NCI-H1436 treated with DMSO at 0.1 percent for 48 hours (cell line): ENCODE data around the gene FAM47C.
"Not testable (repeated sequence)": the region's sequence is repeated elsewhere in the genome, so short reads cannot be mapped to it uniquely, and the experiment has no call there.

Experiments used
- DNase-seq: peaks from one replicate; lab custom pipeline; 2025; lab: John Stamatoyannopoulos, UW

Gene FAM47C

DNA sequence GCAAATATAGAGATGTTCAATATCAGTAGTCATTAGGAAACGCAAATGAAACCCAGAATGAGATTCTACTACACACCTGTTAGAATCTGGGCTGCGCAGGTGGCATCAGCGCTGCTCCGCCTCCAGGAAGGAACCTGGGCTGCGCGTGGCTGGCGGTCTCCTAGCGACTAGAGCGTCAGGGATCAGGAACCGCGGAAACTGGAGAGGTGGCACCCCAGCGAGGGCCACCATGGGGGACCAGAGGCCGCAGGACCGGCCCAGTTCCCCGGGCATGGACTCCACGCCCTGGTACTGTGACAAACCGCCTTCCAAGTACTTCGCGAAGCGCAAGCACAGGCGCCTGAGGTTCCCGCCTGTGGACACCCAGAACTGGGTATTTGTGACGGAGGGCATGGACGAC is at the start of gene FAM47C:
FAM47C (plus strand) TSS at position 185 of the 400 bp plus-strand sequence; CDS start at position 230, 45 bp downstream.
- DNase-seq, result not testable (repeated sequence)

DNA sequence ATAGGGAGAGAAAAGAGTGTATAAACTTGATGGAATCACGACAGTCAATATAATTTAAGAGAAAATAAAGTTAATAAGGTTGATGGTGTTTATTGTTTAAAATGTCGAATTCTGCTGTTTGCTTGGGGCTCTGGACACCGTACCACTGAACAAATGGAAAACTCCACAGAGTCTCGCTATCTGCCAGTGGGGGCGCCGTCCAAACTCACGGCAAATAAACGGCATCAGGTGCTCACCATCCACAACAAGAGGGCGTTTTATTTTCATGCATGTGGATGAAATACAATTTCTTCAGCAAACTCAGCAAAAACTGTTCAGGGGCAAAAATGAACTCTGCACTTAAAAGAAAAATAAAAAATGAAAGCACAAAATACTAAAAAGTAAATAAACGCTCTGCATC is 46.6 kb upstream of the FAM47C start:
- DNase-seq, result no peak

DNA sequence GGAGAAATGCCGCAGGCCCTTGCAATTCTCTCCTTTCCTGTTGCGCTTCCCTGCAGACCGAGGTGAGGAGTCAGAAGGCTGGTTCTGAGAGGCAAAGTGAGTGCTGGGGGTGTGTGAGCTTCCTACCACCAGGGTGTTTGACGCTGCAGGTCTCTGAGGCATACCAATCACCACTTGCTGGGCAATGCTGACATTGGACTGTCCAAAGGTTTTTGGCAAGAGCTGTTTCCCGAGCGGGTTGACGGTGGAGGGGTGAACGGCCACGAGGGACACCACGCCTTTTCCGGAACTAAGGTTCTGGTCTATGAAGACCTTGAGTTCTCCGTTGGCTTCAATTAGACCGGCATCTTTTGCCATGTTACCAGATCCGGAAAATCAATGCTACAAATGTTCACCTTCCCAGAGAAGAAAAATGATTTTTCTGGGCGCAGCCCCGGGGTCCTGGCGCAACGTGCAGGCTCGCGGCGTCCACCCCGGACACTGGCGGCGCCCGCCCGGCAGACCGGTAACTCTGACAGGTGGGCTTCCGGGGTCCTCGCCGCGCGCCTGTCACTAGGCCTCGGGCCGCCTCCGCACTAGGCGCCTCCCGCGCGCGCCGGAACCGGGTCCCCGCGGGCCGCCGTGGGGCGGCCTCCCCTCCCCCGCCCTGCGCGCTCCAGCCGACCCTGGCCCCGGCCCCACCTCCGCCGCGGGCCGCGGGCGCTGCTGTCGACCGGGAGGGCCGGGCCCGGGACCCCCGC is 44.9 kb upstream of the FAM47C start:
- no peak for DNase-seq

DNA sequence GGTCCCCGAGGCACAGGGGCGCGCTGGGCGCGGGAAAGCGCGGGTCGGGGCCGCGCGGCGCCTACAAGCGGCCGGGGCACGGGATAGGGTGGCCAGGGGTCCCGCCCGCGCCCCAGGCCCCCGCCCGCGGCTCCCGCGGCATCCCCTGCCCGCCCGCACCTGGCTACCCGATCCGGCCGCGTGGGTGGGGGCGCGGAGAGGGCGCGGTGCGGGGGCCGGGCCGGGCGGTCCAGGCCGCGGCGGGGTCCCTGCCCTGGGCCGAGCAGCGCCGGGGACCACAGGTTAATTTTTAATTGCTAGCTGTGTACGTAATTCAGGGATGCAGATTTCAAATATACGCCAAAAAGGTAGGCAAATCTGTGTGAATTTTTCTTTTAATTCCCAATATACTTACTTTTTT is 44.3 kb upstream of the FAM47C start:
- no peak for DNase-seq

DNA sequence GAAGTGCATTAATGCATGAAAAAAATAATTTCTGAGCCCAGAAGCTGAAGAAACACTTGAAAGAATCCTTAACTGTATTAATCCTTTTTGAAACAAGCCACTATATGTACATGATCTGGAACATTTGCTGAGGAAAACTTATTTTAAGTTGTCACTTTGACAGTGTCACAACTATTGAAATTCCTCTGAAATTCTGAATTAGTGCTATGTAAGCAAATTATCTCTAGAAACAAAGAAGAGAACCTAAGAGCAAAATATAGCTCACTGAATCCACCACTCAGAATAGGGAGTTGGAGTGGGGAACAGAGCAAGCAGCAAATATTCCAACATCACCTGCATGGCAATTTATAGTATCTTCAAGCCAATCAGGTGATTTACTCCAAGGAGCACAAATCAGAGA is 34.6 kb upstream of the FAM47C start:
- DNase-seq, result no peak

- no peak for DNase-seq
Measured at GRCh38 chrX:36974911-36975310, 33.3 kb upstream of the FAM47C start.

- DNase-seq, result no peak
Measured at GRCh38 chrX:36978886-36979285, 29.3 kb upstream of the FAM47C start.

DNA sequence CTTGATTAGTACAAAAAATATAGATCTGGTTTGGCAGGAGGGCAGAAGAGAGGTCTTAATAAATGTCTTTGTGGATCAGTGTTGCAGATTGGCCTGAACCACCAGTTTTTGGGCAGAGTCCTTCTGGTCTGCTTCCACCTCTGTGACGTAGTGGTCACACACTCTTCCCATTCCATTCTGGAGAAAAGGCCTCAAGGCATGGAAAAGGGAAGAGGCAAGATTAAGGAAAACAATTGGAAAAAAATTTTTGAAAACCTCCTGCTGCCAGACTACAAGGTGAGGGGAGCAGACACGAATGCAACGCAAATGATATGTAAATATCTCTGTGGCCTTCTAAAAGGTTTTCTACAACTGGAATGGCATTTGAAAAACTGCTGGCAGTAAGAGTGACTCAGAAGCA is 24.3 kb upstream of the FAM47C start:
- DNase-seq, result no peak

DNA sequence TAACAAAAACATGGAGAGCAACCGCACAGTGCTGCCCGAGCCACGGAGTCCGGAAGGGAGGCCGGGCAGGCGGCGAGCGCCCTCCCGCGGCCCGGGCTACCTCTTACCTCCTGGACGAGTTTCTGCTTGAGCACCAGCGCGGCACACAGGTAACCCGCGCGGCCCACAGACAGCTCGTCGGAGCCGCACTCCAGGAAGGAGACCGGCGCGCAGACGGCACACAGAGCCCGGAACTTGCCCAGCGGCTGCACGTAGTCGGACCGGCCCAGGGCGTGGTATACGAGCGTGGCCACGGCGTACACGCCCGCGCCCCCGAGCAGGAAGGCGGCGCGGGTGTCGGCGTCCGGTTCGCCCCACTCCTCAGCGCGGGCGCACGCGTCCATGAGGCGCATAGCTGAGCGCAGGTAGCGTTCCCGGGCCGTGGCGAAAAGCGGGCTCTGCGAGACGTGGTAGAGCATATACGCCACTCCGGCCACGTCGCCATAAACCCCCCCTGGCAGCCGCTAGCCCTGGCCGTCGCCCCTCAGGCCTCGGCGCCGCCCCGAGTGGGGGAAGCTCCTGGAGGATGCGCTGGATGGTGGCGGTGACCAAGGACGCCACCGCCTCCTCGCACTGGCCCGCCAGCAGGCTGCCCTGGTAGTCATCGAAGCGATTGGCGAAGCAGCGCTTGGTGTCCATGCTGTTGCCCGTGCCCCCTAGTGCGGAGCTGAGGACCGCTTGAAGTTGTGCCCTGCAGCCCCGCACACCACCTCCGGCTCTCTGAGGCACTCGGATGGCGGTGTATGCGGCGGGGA is 22.6 kb upstream of the FAM47C start:
- not testable (repeated sequence) for DNase-seq

- no peak for DNase-seq
Measured at GRCh38 chrX:36986231-36986630, 21.9 kb upstream of the FAM47C start.

DNA sequence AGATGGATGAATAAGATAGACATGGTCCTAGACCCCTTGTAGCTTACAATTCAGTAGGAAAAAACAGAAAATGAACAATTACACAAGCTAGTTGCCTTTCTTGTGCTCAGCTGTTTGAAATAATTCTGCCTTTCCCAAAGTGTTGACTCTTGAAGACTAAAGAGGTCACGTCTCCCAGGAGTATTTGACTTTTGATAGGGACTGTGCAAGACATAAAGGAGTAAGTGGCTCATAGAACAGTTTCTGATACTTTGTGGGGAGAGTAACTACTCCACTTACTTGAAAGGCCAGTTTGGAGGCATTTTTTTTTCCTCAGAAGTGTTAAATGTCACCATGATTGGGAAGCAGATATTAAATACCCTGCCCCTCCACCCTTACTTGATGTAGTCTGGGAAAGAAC is 21.0 kb upstream of the FAM47C start:
- not testable (repeated sequence) for DNase-seq

DNA sequence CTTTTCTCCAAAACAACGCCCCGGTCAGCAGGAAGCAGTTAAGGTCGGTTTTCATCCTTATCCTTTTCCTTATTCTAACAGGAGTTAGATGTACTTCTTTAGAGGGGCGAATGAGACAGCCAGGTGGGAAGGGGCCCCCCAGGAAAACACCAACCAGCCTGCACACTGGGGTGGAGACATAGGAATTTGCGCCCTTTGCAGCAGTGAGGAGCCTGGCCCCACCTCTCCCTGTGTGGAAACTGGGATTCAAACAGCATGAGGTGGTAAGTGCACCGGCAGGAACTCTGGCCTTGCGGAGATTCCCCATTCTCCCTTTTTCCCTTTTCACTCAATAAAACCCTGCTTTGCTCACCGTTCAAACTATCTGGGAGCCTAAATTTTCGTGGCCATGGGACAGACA is 8.0 kb upstream of the FAM47C start:
- DNase-seq, result no peak

- no peak for DNase-seq
Measured at GRCh38 chrX:37010496-37010895, 2.3 kb downstream of the FAM47C start.

- not testable (repeated sequence) for DNase-seq
Measured at GRCh38 chrX:37034260-37034659, 26.1 kb downstream of the FAM47C start.

DNA sequence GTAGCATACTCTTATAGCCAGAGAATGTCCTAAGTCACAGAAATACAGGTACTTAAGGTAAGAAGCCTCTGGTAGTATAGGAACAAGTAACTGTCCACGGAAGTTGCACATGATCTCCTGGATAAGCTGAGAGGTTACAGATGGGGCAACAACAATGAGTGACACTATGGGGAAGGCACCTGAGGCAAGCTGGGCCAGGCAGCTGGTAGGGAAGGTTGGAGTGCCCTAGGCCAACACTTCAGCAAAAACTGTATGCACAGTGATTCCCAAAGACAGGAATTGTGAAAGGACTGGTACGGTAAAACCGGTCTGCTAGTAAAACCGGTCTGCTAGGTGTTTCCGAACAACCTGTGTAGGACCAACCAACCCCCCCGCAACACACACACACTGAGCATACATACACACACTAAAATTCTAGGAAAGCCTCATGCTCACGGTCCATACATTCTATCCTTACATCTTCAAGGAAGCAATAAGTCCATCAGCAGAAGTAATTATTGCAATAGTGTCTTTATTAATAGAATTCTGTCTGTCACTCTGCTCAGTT is 28.6 kb downstream of the FAM47C start:
- DNase-seq, result not testable (repeated sequence)

- not testable (repeated sequence) for DNase-seq
Measured at GRCh38 chrX:37038814-37039213, 30.6 kb downstream of the FAM47C start.

DNA sequence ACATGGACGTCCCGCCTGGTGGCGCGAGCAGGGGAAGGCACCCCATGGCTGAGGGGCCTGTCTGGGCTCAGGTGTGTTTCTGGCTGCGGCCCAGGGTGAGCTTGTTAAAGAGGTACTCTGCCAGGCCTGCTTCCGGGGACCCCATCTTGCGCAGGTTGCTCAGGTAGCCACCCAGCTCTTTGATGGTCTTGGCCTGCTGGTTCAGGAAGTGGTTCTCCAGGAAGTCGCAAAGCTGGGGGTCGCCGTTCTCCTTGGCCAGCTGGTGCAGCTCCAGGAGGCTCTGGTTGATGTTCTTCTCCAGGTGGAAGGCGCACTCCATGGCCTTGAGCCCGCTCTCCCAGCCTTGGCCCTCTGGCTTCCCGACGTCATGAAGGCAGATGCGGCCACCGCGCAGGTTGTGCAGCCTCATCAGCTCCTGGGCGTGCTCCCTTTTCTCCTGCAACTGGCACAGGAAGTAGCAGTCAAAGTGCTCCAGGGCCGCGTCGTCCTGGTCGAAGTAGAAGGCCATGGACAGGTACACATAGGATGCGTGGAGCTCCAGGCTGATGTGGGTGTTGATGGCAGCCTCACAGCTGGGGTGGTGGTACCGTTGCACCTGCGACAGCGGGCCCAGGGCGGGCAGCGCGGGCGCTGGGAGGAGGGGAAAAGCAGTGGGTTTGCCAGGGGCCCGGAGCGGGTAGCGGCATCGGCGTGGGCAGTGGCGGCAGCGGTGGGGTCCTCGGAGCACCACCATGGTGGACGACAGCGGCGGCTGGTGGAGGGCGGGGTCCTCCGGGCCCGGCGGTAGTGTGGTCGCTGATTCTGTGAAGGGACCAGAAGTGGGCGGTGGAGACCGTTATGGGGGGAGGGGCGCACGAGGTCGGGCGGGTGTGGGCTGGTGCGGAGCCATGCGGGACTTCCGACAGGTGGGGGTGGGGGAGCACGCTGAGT is 35.1 kb downstream of the FAM47C start:
- DNase-seq, result not testable (repeated sequence)

DNA sequence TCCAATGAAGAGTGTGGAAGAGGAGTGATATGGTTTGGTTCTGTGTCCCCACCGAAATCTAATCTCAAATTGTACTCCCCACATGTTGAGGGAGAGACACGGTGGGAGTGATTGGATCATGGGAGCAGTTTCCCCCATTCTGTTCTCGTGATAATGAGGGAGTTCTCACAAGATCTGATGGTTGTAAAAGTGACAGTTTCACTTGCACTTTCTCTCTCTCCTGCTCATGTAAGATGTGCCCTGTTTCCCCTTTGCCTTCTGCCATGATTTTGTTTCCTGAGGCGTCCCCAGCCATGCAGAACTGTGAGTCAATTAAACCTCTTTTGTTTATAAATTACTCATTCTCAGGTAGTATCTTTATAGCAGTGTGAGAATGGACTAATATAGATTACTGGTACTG is 39.6 kb downstream of the FAM47C start:
- DNase-seq, result no peak

- not testable (repeated sequence) for DNase-seq
Measured at GRCh38 chrX:37057572-37057971, 49.4 kb downstream of the FAM47C start.

- DNase-seq, result no peak
Measured at GRCh38 chrX:37060999-37061398, 52.8 kb downstream of the FAM47C start.
